Adrenal gland (tissue), 12 donors: ENCODE data around the gene RGL1. TPM values are rescaled to one million over a fixed set of nuclear protein-coding genes. Genes with fewer than 3 reads are reported as not detected.

Source experiments
- DNase-seq, 7 donors: peaks; one replicate each; pipeline ENCODE4 v3.0.0-alpha.2; 2019 to 2020
- H3K27ac ChIP-seq, 5 donors: fragments of 200-600 bp; sonication (generic) in 4 of 5; 1 replicate in 3 of 5; 2 replicates in 2 of 5; pipeline versions ENCODE4 v1.5.1 to v1.8.0; 2016 to 2020; ENCODE audit warnings: mild to moderate bottlenecking in 1 of 5
- H3K27me3 ChIP-seq: fragments of 200-600 bp; 2 replicates; pipeline ENCODE4 v1.8.0; 2021
- H3K36me3 ChIP-seq, 2 donors: fragments of 200-600 bp; replicated peaks in 1 of 2; 1 replicate in 1 of 2; 2 replicates in 1 of 2; pipeline versions ENCODE4 v1.5.1 to v1.8.0; 2018 to 2022
- H3K4me1 ChIP-seq, 2 donors: fragments of 200-600 bp; replicated peaks in 1 of 2; 1 replicate in 1 of 2; 2 replicates in 1 of 2; pipeline versions ENCODE4 v1.5.1 to v1.8.0; 2018 to 2021
- H3K4me3 ChIP-seq, 4 donors: fragments of 200-600 bp; sonication (generic) in 3 of 4; one replicate each; pipeline ENCODE4 v1.5.1; 2016 to 2018
- H3K9me3 ChIP-seq, 3 donors: fragments of 200-600 bp; sonication (generic) in 1 of 3; replicated peaks in 1 of 3; 1 replicate in 2 of 3; 2 replicates in 1 of 3; pipeline versions ENCODE4 v1.5.1 to v1.8.0; 2016 to 2021
- CTCF ChIP-seq, 6 experiments: fragments of 450-650 bp in 4 of 6; fragments of 200-600 bp in 2 of 6; sonication (generic) in 1 of 6; IDR thresholded peaks; 1 replicate in 5 of 6; 2 replicates in 1 of 6; pipeline versions ENCODE4 v1.5.1 to v1.8.0; 2016 to 2021; ENCODE audit warnings: antibody characterized with exemption in 6 of 6, mild to moderate bottlenecking in 2 of 6, moderate library complexity in 1 of 6
- POLR2A ChIP-seq, 2 donors: fragments of 450-650 bp; IDR thresholded peaks; one replicate each; pipeline ENCODE4 v1.6.1; 2017; ENCODE audit warnings: antibody characterized with exemption in 2 of 2, mild to moderate bottlenecking in 2 of 2, moderate library complexity in 1 of 2
- WGBS, 4 donors: extraction: QIAGEN DNeasy Blood & Tissue Kit in 2 of 4; methylation state at CpG; one replicate each; pipeline versions ENCODE4 v1.1.5 to v1.1.7; 2013 to 2017; 5-methylcytosine and 5-hydroxymethylcytosine counted together
- intact Hi-C, 2 donors: fragments of 100-400 bp; cut with DNase I; formaldehyde crosslinking; loops; one replicate each; pipeline versions ENCODE4 v1.14.1 to v1.15.0; 2022 to 2023
- polyA plus RNA-seq, 3 donors: library from polyadenylated mRNA; stranded (reverse); fragments of 200-250 nt in 2 of 3; fragments of 350-450 nt in 1 of 3; fragmentation: Illumina TruSeq in 1 of 3; extraction: RNeasy Lipid Tissue Mini Kit (QIAGEN cat#74804) in 1 of 3; gene quantifications; one replicate each; pipeline ENCODE4 v1.2.3, GENCODE V29; 2013 to 2014
- total RNA-seq, 9 donors: library from RNA; depleted of rRNA in 4 of 9; stranded (reverse); fragments of >200 nt in 4 of 9; fragments of 120-200 nt in 1 of 9; fragmentation: NEBNext Ultra II Directional in 1 of 9; extraction: Animal tissue kit (Norgen Biotek cat#: 25700) in 1 of 9; gene quantifications; one replicate each; pipeline versions ENCODE4 v1.1.0 to v1.2.4, GENCODE V29; 2013 to 2023
- donor health status: healthy with polysubstance abuse.
- donor health status: Bipolar disorder and iron deficiency.
- donor health status: DM: yes; HTN: yes; CAD: no.
- donor health status: DM: no; HTN: no; CAD: no.
- donor health status: DM: no; HTN: no; CAD: no.
- donor health status: DM: yes; HTN: yes; CAD: no.

RGL1 gene
- total and polyA plus RNA-seq, 12 donors, result 15.5 to 76.9 (median 34.9) TPM

- intact Hi-C loops, result no loop called here
Measured at GRCh38 chr1:183817576-183818288, 12.8 kb downstream of the RGL1 start.

GRCh38 chr1:183819059-183819458 is 14.1 kb downstream of the RGL1 start:
- Histone ChIP-seq H3K9me3 (no peaks in the 10 kb centered on the region), H3K27ac (no peak overlapping the region), H3K4me1 (peaks cover 21 to 68% of the 10 kb centered on the region in 2 donors), H3K27me3 (no peaks in the 10 kb centered on the region), H3K4me3 (no peak overlapping the region), H3K36me3 (no peaks in the 10 kb centered on the region)
- TF ChIP-seq POLR2A (IDR thresholded peaks at IDR 0.05), result no peak
- TF ChIP-seq CTCF (IDR thresholded peaks at IDR 0.05), result no peak
- 96 to 100% (median 99%) methylated on average over 1 of the region's 1 CpG for WGBS, 4 donors
- intact Hi-C loops, result no loop called here
- DNase-seq, result no peak

More at GRCh38 chr1:183817576-183818288, 12.8 kb downstream of the RGL1 start:
- no peak for TF ChIP-seq CTCF (IDR thresholded peaks at IDR 0.05)
- no peak for TF ChIP-seq POLR2A (IDR thresholded peaks at IDR 0.05)
- no peak overlapping the region for H3K4me3 ChIP-seq
- H3K27ac ChIP-seq, result peak overlapping the region in 2 of 5 donors; percentile 51 to 60
- H3K27me3 ChIP-seq, result no peaks in the 10 kb centered on the region
- peaks cover 27 to 74% of the 10 kb centered on the region in 2 donors for H3K4me1 ChIP-seq
- H3K9me3 ChIP-seq, result no peaks in the 10 kb centered on the region
- DNase-seq, result no peak
- 33 to 56% (median 46%) methylated on average over 5 of the region's 5 CpGs for WGBS, 4 donors
- H3K36me3 ChIP-seq, result no peaks in the 10 kb centered on the region

- peaks cover 21 to 54% of the 10 kb centered on the region in 2 donors for H3K4me1 ChIP-seq
- H3K27ac ChIP-seq, result peak overlapping the region in 4 of 5 donors; percentile 48 to 72 (median 64)
- intact Hi-C loops, result no loop called here
- 55 to 64% (median 61%) methylated on average over 1 of the region's 1 CpG for WGBS, 4 donors
- H3K27me3 ChIP-seq, result no peaks in the 10 kb centered on the region
- H3K36me3 ChIP-seq, result no peaks in the 10 kb centered on the region
- H3K4me3 ChIP-seq, result no peak overlapping the region
- DNase-seq, result no peak
- H3K9me3 ChIP-seq, result no peaks in the 10 kb centered on the region
- TF ChIP-seq CTCF (IDR thresholded peaks at IDR 0.05), result no peak
- TF ChIP-seq POLR2A (IDR thresholded peaks at IDR 0.05), result no peak
Measured at GRCh38 chr1:183821309-183821888, 16.5 kb downstream of the RGL1 start.

- peaks cover 18 to 52% of the 10 kb centered on the region in 2 donors for H3K4me1 ChIP-seq
- peak in 4 of 7 donors; percentile 26 to 49 (median 34) for DNase-seq
- H3K36me3 ChIP-seq, result no peaks in the 10 kb centered on the region
- WGBS, 4 donors, result 29 to 43% (median 39%) methylated on average over 3 of the region's 3 CpGs
- H3K4me3 ChIP-seq, result no peak overlapping the region
- intact Hi-C loops, result no loop called here
- TF ChIP-seq POLR2A (IDR thresholded peaks at IDR 0.05), result no peak
- TF ChIP-seq CTCF (IDR thresholded peaks at IDR 0.05), result no peak
- peak overlapping the region; percentile 19 to 72 (median 62) for H3K27ac ChIP-seq
- H3K27me3 ChIP-seq, result no peaks in the 10 kb centered on the region
- no peaks in the 10 kb centered on the region for H3K9me3 ChIP-seq
Measured at GRCh38 chr1:183821889-183822611, 17.1 kb downstream of the RGL1 start.
